CD4-positive, alpha-beta T cell (primary cell): Measurements from ENCODE around the gene B3GALNT2. TPM values are rescaled to one million over a fixed set of nuclear protein-coding genes. Genes with fewer than 3 reads are reported as not detected.

Experiments used
- ATAC-seq: fragments of 200-7000 bp; cut with Tn5 transposase; one replicate; pipeline ENCODE4 v1.10.0; 2022; ENCODE audit warnings: mild to moderate bottlenecking; ENCODE audit not compliant: poor library complexity
- CTCF ChIA-PET: fragments of 350-600 bp; sonication (Branson Sonifier 250); formaldehyde crosslinking; loops from one replicate; lab custom pipeline; 2021; ENCODE audit warnings: antibody characterized with exemption, inconsistent platforms; lab: Charles Lee
- POLR2A ChIA-PET: fragments of 350-600 bp; sonication (Branson Sonifier 250); formaldehyde crosslinking; loops from one replicate; lab custom pipeline; 2021; ENCODE audit warnings: antibody characterized with exemption, inconsistent platforms; lab: Charles Lee
- DNase-seq, 14 experiments: peaks; one replicate each; pipeline ENCODE4 v3.0.0-alpha.2; 2013 to 2020; ENCODE audit warnings: mixed read lengths in 2 of 14
- H3K27ac ChIP-seq, 2 donors: one replicate each; pipeline versions ENCODE4 v1.5.1 to v1.7.0; 2013; ENCODE audit warnings: low read length in 2 of 2, low read depth in 1 of 2, mild to moderate bottlenecking in 1 of 2
- H3K27me3 ChIP-seq, 2 experiments: 1 replicate in 1 of 2; 2 replicates in 1 of 2; pipeline versions ENCODE4 v1.6.1 to v1.7.0; 2013; ENCODE audit warnings: low read length in 2 of 2, control low read depth in 1 of 2, mild to moderate bottlenecking in 1 of 2, moderate library complexity in 1 of 2; ENCODE audit not compliant: insufficient read depth in 2 of 2, control insufficient read depth in 1 of 2
- H3K36me3 ChIP-seq: one replicate; pipeline ENCODE4 v1.6.1; 2013; ENCODE audit warnings: low read length, control low read depth; ENCODE audit not compliant: insufficient read depth
- H3K4me1 ChIP-seq: one replicate; pipeline ENCODE4 v1.6.1; 2013; ENCODE audit warnings: low read length, control low read depth; ENCODE audit not compliant: insufficient read depth
- H3K4me3 ChIP-seq: one replicate; pipeline ENCODE4 v1.5.1; 2013; ENCODE audit warnings: mild to moderate bottlenecking, low read length, moderate library complexity
- H3K9me3 ChIP-seq, 2 experiments: 1 replicate in 1 of 2; 2 replicates in 1 of 2; pipeline versions ENCODE4 v1.6.1 to v1.7.0; 2013; ENCODE audit warnings: low read length in 2 of 2, mild to moderate bottlenecking in 2 of 2, control low read depth in 1 of 2, moderate library complexity in 1 of 2; ENCODE audit not compliant: control insufficient read depth in 1 of 2, insufficient read depth in 1 of 2
- H3K27ac Mint-ChIP-seq: one replicate; pipeline ENCODE4 v1.8.0; 2020; ENCODE audit warnings: mixed read lengths
- H3K27me3 Mint-ChIP-seq: one replicate; pipeline ENCODE4 v1.8.0; 2021; ENCODE audit warnings: mixed read lengths
- H3K36me3 Mint-ChIP-seq: one replicate; pipeline ENCODE4 v1.8.0; 2021; ENCODE audit warnings: low read depth, mixed read lengths
- H3K4me1 Mint-ChIP-seq: one replicate; pipeline ENCODE4 v1.8.0; 2021; ENCODE audit warnings: low read depth, mixed read lengths
- H3K4me3 Mint-ChIP-seq: one replicate; pipeline ENCODE4 v1.8.0; 2020; ENCODE audit warnings: mild to moderate bottlenecking, mixed read lengths
- H3K9me3 Mint-ChIP-seq: one replicate; pipeline ENCODE4 v1.8.0; 2020; ENCODE audit warnings: mixed read lengths
- intact Hi-C, 2 experiments: fragments of 100-400 bp; cut with DNase I in 1 of 2; cut with micrococcal nuclease in 1 of 2; formaldehyde crosslinking; loops; one replicate each; pipeline versions ENCODE4 v1.15.1 to v1.9.0; 2023 to 2025; cut with DNase I, micrococcal nuclease
- total RNA-seq, 174 experiments: library from RNA in 2 of 174; stranded (reverse) in 2 of 174; gene quantifications; one replicate each; pipeline ENCODE4 v1.2.3 and lab custom pipeline; 2021 to 2026
- TF ChIP-seq, protein P1 (sequence below): fragments of 200-600 bp; IDR thresholded peaks from one replicate; pipeline ENCODE4 v1.8.0; 2022; ENCODE audit warnings: antibody characterized with exemption, mild to moderate bottlenecking

Gene B3GALNT2
- total RNA-seq, 2 experiments from 2014 or later, result 4.0 to 5.4 TPM

DNA sequence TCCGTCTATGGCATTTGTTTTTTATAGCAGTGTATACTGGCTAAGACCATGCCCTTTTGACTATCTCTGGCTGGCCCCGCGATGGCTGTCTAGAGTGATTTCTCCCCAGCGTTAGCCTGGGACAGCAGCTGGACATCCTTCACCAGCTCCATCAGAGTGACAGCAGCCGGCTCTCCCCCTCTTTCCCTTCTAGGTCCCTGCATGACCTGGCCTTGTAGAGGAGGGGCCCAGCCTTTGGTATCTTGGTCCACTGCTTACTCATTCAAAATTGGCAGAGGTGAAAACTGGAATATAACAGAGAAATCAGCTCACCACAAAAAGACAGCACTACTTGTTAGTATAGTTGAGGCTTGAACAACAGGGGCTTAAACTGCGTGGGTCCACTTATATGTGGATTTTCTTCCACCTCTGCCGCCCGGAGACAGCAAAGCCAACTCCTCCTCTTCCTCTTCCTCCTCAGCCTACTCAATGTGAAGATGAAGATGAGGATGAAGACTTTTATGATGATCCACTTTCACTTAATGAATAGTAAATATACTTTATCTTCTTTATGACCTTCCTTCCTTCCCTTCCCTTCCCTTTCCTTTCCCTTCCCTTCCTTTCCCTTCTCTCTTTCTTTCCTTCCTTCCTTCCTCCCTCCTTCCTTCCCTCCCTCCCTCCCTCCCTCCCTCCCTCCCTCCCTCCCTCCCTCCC lies 29.4 kb upstream of the B3GALNT2 start:
- H3K27ac Mint-ChIP-seq, result no peak overlapping the region
- Histone ChIP-seq H3K36me3 (no peaks in the 10 kb centered on the region), H3K27me3 (no peaks in the 10 kb centered on the region), H3K4me1 (no peaks in the 10 kb centered on the region), H3K9me3 (no peaks in the 10 kb centered on the region), H3K4me3 (no peak overlapping the region), H3K27ac (no peak overlapping the region)
- DNase-seq, result no peak
- no peak for ATAC-seq
- TF ChIP-seq, protein P1, sequence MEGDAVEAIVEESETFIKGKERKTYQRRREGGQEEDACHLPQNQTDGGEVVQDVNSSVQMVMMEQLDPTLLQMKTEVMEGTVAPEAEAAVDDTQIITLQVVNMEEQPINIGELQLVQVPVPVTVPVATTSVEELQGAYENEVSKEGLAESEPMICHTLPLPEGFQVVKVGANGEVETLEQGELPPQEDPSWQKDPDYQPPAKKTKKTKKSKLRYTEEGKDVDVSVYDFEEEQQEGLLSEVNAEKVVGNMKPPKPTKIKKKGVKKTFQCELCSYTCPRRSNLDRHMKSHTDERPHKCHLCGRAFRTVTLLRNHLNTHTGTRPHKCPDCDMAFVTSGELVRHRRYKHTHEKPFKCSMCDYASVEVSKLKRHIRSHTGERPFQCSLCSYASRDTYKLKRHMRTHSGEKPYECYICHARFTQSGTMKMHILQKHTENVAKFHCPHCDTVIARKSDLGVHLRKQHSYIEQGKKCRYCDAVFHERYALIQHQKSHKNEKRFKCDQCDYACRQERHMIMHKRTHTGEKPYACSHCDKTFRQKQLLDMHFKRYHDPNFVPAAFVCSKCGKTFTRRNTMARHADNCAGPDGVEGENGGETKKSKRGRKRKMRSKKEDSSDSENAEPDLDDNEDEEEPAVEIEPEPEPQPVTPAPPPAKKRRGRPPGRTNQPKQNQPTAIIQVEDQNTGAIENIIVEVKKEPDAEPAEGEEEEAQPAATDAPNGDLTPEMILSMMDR, result no peak
- H3K9me3 Mint-ChIP-seq, result no peaks in the 10 kb centered on the region
- ChIA-PET CTCF (no interaction called here), POLR2A (no interaction called here)
- no peak overlapping the region for H3K4me3 Mint-ChIP-seq
- H3K36me3 Mint-ChIP-seq, result no peaks in the 10 kb centered on the region
- no peaks in the 10 kb centered on the region for H3K4me1 Mint-ChIP-seq
- intact Hi-C loops, result no loop called here
- no peaks in the 10 kb centered on the region for H3K27me3 Mint-ChIP-seq

- no peak for ATAC-seq
- H3K4me3 ChIP-seq, result no peak overlapping the region
- Mint-ChIP-seq H3K27me3 (no peaks in the 10 kb centered on the region), H3K36me3 (no peaks in the 10 kb centered on the region), H3K9me3 (no peaks in the 10 kb centered on the region), H3K4me1 (no peaks in the 10 kb centered on the region), H3K4me3 (no peak overlapping the region), H3K27ac (no peak overlapping the region)
- H3K27me3 ChIP-seq, result no peaks in the 10 kb centered on the region
- no peak for DNase-seq
- H3K27ac ChIP-seq, result no peak overlapping the region
- TF ChIP-seq, protein P1, result no peak
- intact Hi-C loops, result no loop called here
- CTCF ChIA-PET, result no interaction called here
- no peaks in the 10 kb centered on the region for H3K4me1 ChIP-seq
- H3K9me3 ChIP-seq, result no peaks in the 10 kb centered on the region
- no peaks in the 10 kb centered on the region for H3K36me3 ChIP-seq
- POLR2A ChIA-PET, result no interaction called here
Measured at GRCh38 chr1:235532360-235532759, 28.1 kb upstream of the B3GALNT2 start.

DNA sequence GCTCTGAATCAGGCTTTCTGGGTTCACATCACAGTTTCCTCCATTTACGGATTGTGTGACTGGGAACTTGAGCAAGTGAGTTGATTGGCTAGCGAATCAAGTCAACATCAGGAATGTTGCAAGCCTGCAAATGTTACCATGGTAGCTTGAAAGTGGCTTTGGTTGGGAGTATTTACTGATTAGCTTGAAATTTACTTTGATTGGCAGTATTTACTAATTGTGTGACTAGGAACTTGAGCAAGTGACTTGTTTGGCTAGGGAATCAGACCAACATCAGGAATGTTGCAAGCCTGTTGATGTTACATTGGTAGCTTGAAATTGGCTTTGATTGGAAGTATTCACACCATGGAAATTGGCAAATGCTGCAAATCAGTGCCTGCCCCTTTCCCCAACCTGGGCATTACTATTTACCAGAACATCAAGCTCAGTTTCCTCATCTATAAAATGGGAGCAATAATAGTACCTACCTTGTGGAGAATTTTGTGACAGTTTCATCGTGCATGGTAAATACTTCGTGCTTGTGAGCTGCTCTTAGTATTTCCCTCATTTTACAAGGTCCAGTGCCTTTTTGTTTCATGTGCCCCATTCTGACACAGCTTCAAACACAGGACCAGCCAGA lies 23.1 kb upstream of the B3GALNT2 start:
- H3K27me3 ChIP-seq, result no peaks in the 10 kb centered on the region
- TF ChIP-seq, protein P1, result no peak
- Mint-ChIP-seq H3K4me1 (no peaks in the 10 kb centered on the region), H3K4me3 (no peak overlapping the region), H3K27ac (no peak overlapping the region), H3K9me3 (no peaks in the 10 kb centered on the region), H3K27me3 (no peaks in the 10 kb centered on the region), H3K36me3 (no peaks in the 10 kb centered on the region)
- ChIA-PET CTCF (no interaction called here), POLR2A (interaction anchor here (1.0 kb wide), 1 partner anchor 14 kb away, joined by 3 read pairs; no protein-coding TSS in a partner anchor)
- no peaks in the 10 kb centered on the region for H3K36me3 ChIP-seq
- H3K4me1 ChIP-seq, result no peaks in the 10 kb centered on the region
- intact Hi-C loops, result no loop called here
- DNase-seq (no peak), ATAC-seq (no peak)
- no peaks in the 10 kb centered on the region for H3K9me3 ChIP-seq
- no peak overlapping the region for H3K27ac ChIP-seq
- H3K4me3 ChIP-seq, result no peak overlapping the region
